M059J (cell line): Measurements from ENCODE around the gene CIBAR2. TPM values are rescaled to one million over a fixed set of nuclear protein-coding genes. Genes with fewer than 3 reads are reported as not detected.

Experiments used
- DNase-seq: peaks from one replicate; pipeline ENCODE4 v3.0.0-alpha.2; 2012; ENCODE audit warnings: low read depth
- total RNA-seq: library from RNA; depleted of rRNA; stranded (reverse); fragments of >200 nt; shearing (Covaris generic); gene quantifications from 2 replicates; pipeline ENCODE4 v1.2.3, GENCODE V29; 2014

CIBAR2 gene
- total RNA-seq, 1 experiment from 2014 or later, result not detected

GRCh38 chr16:85083051-85083639 is 29.1 kb downstream of the CIBAR2 start:
- no peak for DNase-seq

GRCh38 chr16:85082173-85083050 is 29.9 kb downstream of the CIBAR2 start:
- DNase-seq, result no peak

GRCh38 chr16:85081765-85082164 is 30.5 kb downstream of the CIBAR2 start:
- DNase-seq, result no peak

GRCh38 chr16:85081038-85081437 is 31.2 kb downstream of the CIBAR2 start:
- no peak for DNase-seq

GRCh38 chr16:85079785-85080570 is 32.3 kb downstream of the CIBAR2 start:
- no peak for DNase-seq

GRCh38 chr16:85078952-85079351 is 33.3 kb downstream of the CIBAR2 start:
- no peak for DNase-seq

GRCh38 chr16:85078226-85078625 is 34.0 kb downstream of the CIBAR2 start:
- DNase-seq, result no peak

- no peak for DNase-seq
Observed at GRCh38 chr16:85077576-85078125, 34.6 kb downstream of the CIBAR2 start.

- DNase-seq, result no peak
Observed at GRCh38 chr16:85077039-85077438, 35.2 kb downstream of the CIBAR2 start.

GRCh38 chr16:85075236-85075924 is 36.9 kb downstream of the CIBAR2 start:
- no peak for DNase-seq

- DNase-seq, result no peak
Observed at GRCh38 chr16:85074225-85074914, 37.9 kb downstream of the CIBAR2 start.

- no peak for DNase-seq
Observed at GRCh38 chr16:85072947-85073346, 39.3 kb downstream of the CIBAR2 start.

- DNase-seq, result no peak
Observed at GRCh38 chr16:85072076-85072860, 40.0 kb downstream of the CIBAR2 start.

GRCh38 chr16:85069171-85069570 is 43.1 kb downstream of the CIBAR2 start:
- DNase-seq, result no peak

- DNase-seq, result no peak
Observed at GRCh38 chr16:85068746-85069145, 43.5 kb downstream of the CIBAR2 start.

- DNase-seq, result no peak
Observed at GRCh38 chr16:85067426-85067825, 44.8 kb downstream of the CIBAR2 start.

GRCh38 chr16:85067024-85067423 is 45.2 kb downstream of the CIBAR2 start:
- no peak for DNase-seq

- no peak for DNase-seq
Observed at GRCh38 chr16:85066346-85066885, 45.9 kb downstream of the CIBAR2 start.

GRCh38 chr16:85065099-85065498 is 47.2 kb downstream of the CIBAR2 start:
- DNase-seq, result no peak

GRCh38 chr16:85064186-85064585 is 48.1 kb downstream of the CIBAR2 start:
- DNase-seq, result no peak
